Keratinocyte (primary cell): ENCODE measurements around the gene E2F7. TPM values are rescaled to one million over a fixed set of nuclear protein-coding genes. Genes with fewer than 3 reads are reported as not detected.

Experiments used
- DNase-seq: peaks from one replicate; pipeline ENCODE4 v3.0.0-alpha.2; 2011; ENCODE audit warnings: low read depth, missing footprints, low spot score
- FAIRE-seq: peaks from 2 replicates; lab custom pipeline; 2011; peaks lifted over from hg19 to GRCh38; lab: Jason Lieb, UNC
- H2AFZ ChIP-seq: 2 replicates; pipeline ENCODE4 v1.6.0; 2012; ENCODE audit warnings: low read length, control low read depth, inconsistent platforms; ENCODE audit not compliant: control insufficient read depth
- H3K27ac ChIP-seq: 2 replicates; pipeline ENCODE4 v1.5.1; 2011; ENCODE audit warnings: low read length; ENCODE audit not compliant: control insufficient read depth, insufficient read depth
- H3K27me3 ChIP-seq: 3 replicates; pipeline ENCODE4 v1.6.0; 2011; ENCODE audit warnings: low read length; ENCODE audit not compliant: control insufficient read depth, insufficient read depth; ENCODE audit errors: extremely low read depth
- H3K36me3 ChIP-seq, 2 experiments: 2 replicates in 1 of 2; 3 replicates in 1 of 2; pipeline ENCODE4 v1.5.1; 2011; ENCODE audit warnings: low read length in 2 of 2, mild to moderate bottlenecking in 1 of 2; ENCODE audit not compliant: control insufficient read depth in 2 of 2, insufficient read depth in 2 of 2; ENCODE audit errors: extremely low read depth in 1 of 2
- H3K4me1 ChIP-seq: 3 replicates; pipeline ENCODE4 v1.5.1; 2011; ENCODE audit warnings: low read length; ENCODE audit not compliant: control insufficient read depth, insufficient read depth; ENCODE audit errors: extremely low read depth
- H3K4me2 ChIP-seq: 3 replicates; pipeline ENCODE4 v1.6.0; 2011; ENCODE audit warnings: low read depth, low read length; ENCODE audit not compliant: control insufficient read depth, insufficient read depth; ENCODE audit errors: extremely low read depth
- H3K4me3 ChIP-seq, 3 experiments: fragments of 200-600 bp in 1 of 3; sonication (generic) in 1 of 3; 2 replicates in 2 of 3; 3 replicates in 1 of 3; pipeline ENCODE4 v1.5.1; 2011 to 2016; ENCODE audit warnings: low read length in 3 of 3, mild to moderate bottlenecking in 3 of 3, control low read depth in 2 of 3, inconsistent platforms in 1 of 3, low read depth in 1 of 3, mixed read lengths in 1 of 3, mixed run types in 1 of 3, moderate library complexity in 1 of 3; ENCODE audit not compliant: control insufficient read depth in 2 of 3, insufficient read depth in 2 of 3; ENCODE audit errors: extremely low read depth in 1 of 3
- H3K79me2 ChIP-seq: 2 replicates; pipeline ENCODE4 v1.6.0; 2012; ENCODE audit warnings: low read length; ENCODE audit not compliant: control insufficient read depth, insufficient read depth
- H3K9ac ChIP-seq: 3 replicates; pipeline ENCODE4 v1.6.0; 2011; ENCODE audit warnings: low read length; ENCODE audit not compliant: control insufficient read depth, insufficient read depth; ENCODE audit errors: extremely low read depth
- H3K9me1 ChIP-seq: 3 replicates; pipeline ENCODE4 v1.6.0; 2011; ENCODE audit warnings: low read length; ENCODE audit not compliant: control insufficient read depth, insufficient read depth; ENCODE audit errors: extremely low read depth
- H3K9me3 ChIP-seq: 2 replicates; pipeline ENCODE4 v1.5.1; 2012; ENCODE audit warnings: low read depth, low read length; ENCODE audit not compliant: control insufficient read depth
- H4K20me1 ChIP-seq: 3 replicates; pipeline ENCODE4 v1.6.0; 2011; ENCODE audit warnings: low read length; ENCODE audit not compliant: control insufficient read depth, insufficient read depth; ENCODE audit errors: extremely low read depth
- EZH2 ChIP-seq: IDR thresholded peaks from one replicate; pipeline ENCODE4 v1.6.1; 2012; ENCODE audit warnings: inconsistent platforms, mild to moderate bottlenecking, low read length, moderate library complexity
- dilution Hi-C: fragments of 300-500 bp; cut with MboI; formaldehyde crosslinking; loops from one replicate; pipeline ENCODE4 v1.7.0; 2020; ENCODE audit warnings: low sequenced_read_pairs; ENCODE audit not compliant: extremely low pct_ligation_motif_present
- polyA plus RNA-seq, 5 experiments: library from polyadenylated mRNA; depleted of rRNA in 3 of 5; stranded (reverse) in 3 of 5; stranded (forward) in 1 of 5; unstranded in 1 of 5; fragments of >200 nt; gene quantifications; 1 replicate in 1 of 5; 2 replicates in 3 of 5; 3 replicates in 1 of 5; pipeline versions ENCODE4 v1.2.1 to v1.2.3, GENCODE V29; 2011 to 2012; ENCODE audit warnings: missing spikeins in 2 of 5, low read depth in 1 of 5, low replicate concordance in 1 of 5
- TF ChIP-seq, protein P1 (sequence below), 3 experiments: IDR thresholded peaks in 1 of 3; conservative IDR thresholded peaks in 1 of 3; optimal IDR thresholded peaks in 1 of 3; 2 replicates in 2 of 3; 3 replicates in 1 of 3; pipeline versions ENCODE3 to v1.5.1; 2011; ENCODE audit warnings: low read length in 3 of 3, mild to moderate bottlenecking in 3 of 3, moderate library complexity in 2 of 3, control low read depth in 1 of 3, inconsistent platforms in 1 of 3; ENCODE audit not compliant: insufficient read depth in 2 of 3; ENCODE audit errors: extremely low read depth in 1 of 3

The E2F7 gene
- polyA plus RNA-seq, 1 donor (not counting 4 experiments of a cell fraction or from before 2014, with no cell fraction given) = 9.9 TPM

DNA sequence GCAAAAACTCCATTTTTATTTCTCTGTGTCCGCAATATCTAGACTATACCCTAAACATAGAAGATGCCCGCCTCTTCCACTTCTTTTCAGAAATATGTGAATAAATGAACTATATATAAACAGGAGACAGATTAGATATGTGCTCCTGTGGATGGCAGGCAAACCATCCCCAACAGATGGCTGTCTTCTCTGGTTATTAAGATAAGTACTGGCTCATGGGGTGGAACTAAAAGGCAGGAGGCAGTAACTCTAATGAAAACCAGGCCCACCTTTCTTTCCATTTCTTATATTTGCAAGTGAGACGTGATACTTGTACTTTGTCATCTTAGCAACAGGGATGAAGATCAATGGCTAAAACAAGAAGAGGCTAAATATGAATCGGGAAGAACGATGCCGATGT lies 20.2 kb downstream of the E2F7 start:
- Histone ChIP-seq H3K4me1 (no peaks in the 10 kb centered on the region), H3K9me1 (no peaks in the 10 kb centered on the region), H3K9ac (no peak overlapping the region), H3K4me3 (no peak overlapping the region), H3K79me2 (no peaks in the 10 kb centered on the region), H2AFZ (no peak overlapping the region), H3K9me3 (no peaks in the 10 kb centered on the region), H3K27me3 (no peaks in the 10 kb centered on the region), H3K4me2 (no peak overlapping the region), H3K27ac (no peak overlapping the region), H4K20me1 (no peaks in the 10 kb centered on the region), H3K36me3 (peaks cover 15 to 57% of the 10 kb centered on the region in 2 experiments)
- no peak for FAIRE-seq
- DNase-seq = no peak
- TF ChIP-seq, protein P1, sequence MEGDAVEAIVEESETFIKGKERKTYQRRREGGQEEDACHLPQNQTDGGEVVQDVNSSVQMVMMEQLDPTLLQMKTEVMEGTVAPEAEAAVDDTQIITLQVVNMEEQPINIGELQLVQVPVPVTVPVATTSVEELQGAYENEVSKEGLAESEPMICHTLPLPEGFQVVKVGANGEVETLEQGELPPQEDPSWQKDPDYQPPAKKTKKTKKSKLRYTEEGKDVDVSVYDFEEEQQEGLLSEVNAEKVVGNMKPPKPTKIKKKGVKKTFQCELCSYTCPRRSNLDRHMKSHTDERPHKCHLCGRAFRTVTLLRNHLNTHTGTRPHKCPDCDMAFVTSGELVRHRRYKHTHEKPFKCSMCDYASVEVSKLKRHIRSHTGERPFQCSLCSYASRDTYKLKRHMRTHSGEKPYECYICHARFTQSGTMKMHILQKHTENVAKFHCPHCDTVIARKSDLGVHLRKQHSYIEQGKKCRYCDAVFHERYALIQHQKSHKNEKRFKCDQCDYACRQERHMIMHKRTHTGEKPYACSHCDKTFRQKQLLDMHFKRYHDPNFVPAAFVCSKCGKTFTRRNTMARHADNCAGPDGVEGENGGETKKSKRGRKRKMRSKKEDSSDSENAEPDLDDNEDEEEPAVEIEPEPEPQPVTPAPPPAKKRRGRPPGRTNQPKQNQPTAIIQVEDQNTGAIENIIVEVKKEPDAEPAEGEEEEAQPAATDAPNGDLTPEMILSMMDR (optimal IDR thresholded peaks at IDR 0.05 in 1 of 3, IDR thresholded peaks at IDR 0.05 in 1 of 3, conservative IDR thresholded peaks at IDR 0.05 in 1 of 3; ENCODE audit: extremely low read depth in 1 of 3, insufficient read depth in 2 of 3, low read length in 3 of 3) = no peak
- TF ChIP-seq EZH2 = no peak
- dilution Hi-C loops = no loop called here

DNA sequence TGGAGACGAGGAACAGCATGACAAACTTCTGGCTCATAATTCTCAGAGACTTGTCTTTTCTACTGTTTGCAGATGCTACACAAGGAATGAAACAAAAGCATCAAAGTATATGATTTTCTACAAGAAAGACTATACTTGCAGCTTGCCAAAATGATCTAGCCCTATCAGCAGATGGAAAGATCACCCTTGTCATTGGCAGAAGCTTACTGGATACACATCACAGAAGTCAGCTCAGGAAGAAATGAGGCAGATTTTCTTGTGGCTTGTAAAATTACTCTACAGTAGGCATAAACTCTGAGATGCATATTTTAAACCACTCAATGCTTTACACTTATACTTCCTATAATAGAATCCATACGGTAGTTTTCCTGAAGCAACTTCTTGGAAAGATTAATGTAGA lies 20.6 kb downstream of the E2F7 start:
- Histone ChIP-seq H3K9ac (no peak overlapping the region), H3K27me3 (no peaks in the 10 kb centered on the region), H3K27ac (no peak overlapping the region), H3K4me1 (no peaks in the 10 kb centered on the region), H3K4me3 (no peak overlapping the region), H3K36me3 (peaks cover 16 to 57% of the 10 kb centered on the region in 2 experiments), H3K9me3 (no peaks in the 10 kb centered on the region), H3K79me2 (no peaks in the 10 kb centered on the region), H3K9me1 (no peaks in the 10 kb centered on the region), H3K4me2 (no peak overlapping the region), H2AFZ (no peak overlapping the region), H4K20me1 (no peaks in the 10 kb centered on the region)
- DNase-seq (no peak), FAIRE-seq (no peak)
- dilution Hi-C loops = no loop called here
- TF ChIP-seq EZH2 = no peak
- TF ChIP-seq, protein P1 (optimal IDR thresholded peaks at IDR 0.05 in 1 of 3, IDR thresholded peaks at IDR 0.05 in 1 of 3, conservative IDR thresholded peaks at IDR 0.05 in 1 of 3; ENCODE audit: extremely low read depth in 1 of 3, insufficient read depth in 2 of 3, low read length in 3 of 3) = no peak
